ENCODE measurements around the gene NRXN3. TPM values are rescaled to one million over a fixed set of nuclear protein-coding genes. Genes with fewer than 3 reads are reported as not detected.

Gene NRXN3
- total RNA-seq, 2 donors from 2014 or later: 1.3 to 2.3 TPM

DNA sequence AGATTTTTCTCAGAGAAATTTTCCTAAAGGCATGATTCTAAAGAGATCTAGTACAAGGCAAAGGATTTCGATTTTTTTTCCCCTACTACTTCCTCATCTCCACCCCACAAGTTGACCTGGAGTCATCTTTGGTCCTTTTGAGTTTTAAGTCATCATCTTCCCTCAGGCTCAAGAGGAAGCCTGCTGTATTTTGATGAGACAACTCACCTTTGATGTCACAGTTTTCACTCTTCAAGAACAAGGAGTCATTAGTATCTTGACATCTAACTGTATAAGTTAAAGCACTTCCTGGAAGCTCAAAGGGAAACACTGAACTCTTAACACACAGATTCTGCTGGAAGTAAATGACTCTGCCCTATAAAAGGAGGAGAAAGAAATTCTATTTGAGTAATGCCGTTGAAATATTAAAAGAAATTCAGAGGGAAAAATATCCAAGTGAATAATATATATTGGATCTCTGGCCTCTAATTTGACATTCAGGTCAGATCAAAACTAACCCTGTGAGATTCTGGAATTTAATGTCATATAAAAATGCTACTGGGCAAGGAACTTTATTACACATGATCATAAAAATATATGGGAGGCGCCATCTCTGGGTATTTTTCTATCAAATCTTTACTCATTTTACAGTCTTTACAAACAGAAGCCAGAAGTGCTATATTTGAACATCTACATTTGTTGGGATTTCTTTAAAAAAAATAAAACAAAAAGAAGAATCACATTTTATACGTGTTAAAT, 435.0 kb downstream of the NRXN3 start:
- 63 to 72% methylated on average over 4 of the region's 4 CpGs for WGBS, 2 donors
- TF ChIP-seq POLR2A (IDR thresholded peaks at IDR 0.05): no peak
- no peak for TF ChIP-seq CTCF (IDR thresholded peaks at IDR 0.05)
- no peaks in the 10 kb centered on the region for H3K4me1 ChIP-seq
- ATAC-seq (no peak), DNase-seq (no peak)
- no peaks in the 10 kb centered on the region for H3K9me3 ChIP-seq
- H3K27me3 ChIP-seq: no peaks in the 10 kb centered on the region
- no peak overlapping the region for H3K27ac ChIP-seq
- no peaks in the 10 kb centered on the region for H3K36me3 ChIP-seq (replicated peaks in 1 of 2; ENCODE audit: insufficient read depth in 1 of 2, low read depth in 2 of 2)
- intact Hi-C loops (cut with DNase I): no loop called here
- no peak overlapping the region for H3K4me3 ChIP-seq

GRCh38 chr14:78605897-78606500, 435.8 kb downstream of the NRXN3 start:
- intact Hi-C loops (cut with DNase I): no loop called here
- Histone ChIP-seq H3K9me3 (no peaks in the 10 kb centered on the region), H3K4me1 (no peaks in the 10 kb centered on the region), H3K27ac (no peak overlapping the region), H3K4me3 (no peak overlapping the region), H3K36me3 (replicated peaks in 1 of 2; ENCODE audit: insufficient read depth in 1 of 2, low read depth in 2 of 2) (no peaks in the 10 kb centered on the region), H3K27me3 (no peaks in the 10 kb centered on the region)
- TF ChIP-seq POLR2A (IDR thresholded peaks at IDR 0.05): no peak
- TF ChIP-seq CTCF (IDR thresholded peaks at IDR 0.05): no peak
- 86% methylated on average over 1 of the region's 1 CpG for WGBS, 2 donors
- no peak for ATAC-seq
- DNase-seq: no peak

DNA sequence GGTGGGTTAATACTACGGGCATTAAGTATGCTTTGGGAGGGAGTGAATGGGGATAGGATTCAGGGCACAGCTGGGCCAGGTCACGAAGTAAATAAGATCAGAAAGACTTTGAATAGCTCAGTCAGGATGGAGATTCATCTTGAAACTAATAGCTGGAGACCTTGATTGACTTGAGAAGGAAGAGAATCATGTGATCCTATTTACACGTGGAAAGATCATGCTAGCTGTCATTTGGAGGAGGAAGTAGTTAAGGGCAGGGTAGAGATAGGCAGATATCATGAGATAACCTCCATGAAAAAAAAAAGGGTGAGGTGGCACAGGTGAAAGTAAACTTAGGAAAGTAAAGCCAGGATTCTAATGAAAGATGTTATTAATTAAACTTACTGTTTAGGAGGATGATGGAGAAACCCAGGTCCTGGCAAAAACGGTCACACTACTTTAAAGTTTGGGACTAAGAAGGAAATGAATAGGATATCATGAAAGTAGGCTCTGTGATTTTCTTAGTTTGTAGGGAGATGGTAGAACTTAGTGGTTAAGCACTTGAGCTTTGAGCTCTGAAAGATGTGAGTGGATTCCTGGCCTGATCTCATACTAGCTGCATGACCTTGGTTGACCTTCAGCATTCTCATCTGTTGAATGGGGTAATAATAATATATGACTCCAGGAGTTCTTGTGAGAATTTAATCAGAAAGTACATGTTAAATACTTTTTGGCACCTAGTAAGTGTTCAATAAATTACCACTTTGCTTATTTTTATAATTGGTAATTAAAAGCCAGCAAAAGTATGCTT, 439.0 kb downstream of the NRXN3 start:
- no peak for DNase-seq
- intact Hi-C loops (cut with DNase I): no loop called here
- no peak for ATAC-seq
- no peaks in the 10 kb centered on the region for H3K36me3 ChIP-seq (replicated peaks in 1 of 2; ENCODE audit: insufficient read depth in 1 of 2, low read depth in 2 of 2)
- WGBS, 2 donors: 44 to 48% methylated on average over 4 of the region's 4 CpGs
- TF ChIP-seq POLR2A (IDR thresholded peaks at IDR 0.05): no peak
- TF ChIP-seq CTCF (IDR thresholded peaks at IDR 0.05): no peak
- H3K4me3 ChIP-seq: no peak overlapping the region
- H3K27ac ChIP-seq: no peak overlapping the region
- no peaks in the 10 kb centered on the region for H3K27me3 ChIP-seq
- H3K9me3 ChIP-seq: no peaks in the 10 kb centered on the region
- no peaks in the 10 kb centered on the region for H3K4me1 ChIP-seq

DNA sequence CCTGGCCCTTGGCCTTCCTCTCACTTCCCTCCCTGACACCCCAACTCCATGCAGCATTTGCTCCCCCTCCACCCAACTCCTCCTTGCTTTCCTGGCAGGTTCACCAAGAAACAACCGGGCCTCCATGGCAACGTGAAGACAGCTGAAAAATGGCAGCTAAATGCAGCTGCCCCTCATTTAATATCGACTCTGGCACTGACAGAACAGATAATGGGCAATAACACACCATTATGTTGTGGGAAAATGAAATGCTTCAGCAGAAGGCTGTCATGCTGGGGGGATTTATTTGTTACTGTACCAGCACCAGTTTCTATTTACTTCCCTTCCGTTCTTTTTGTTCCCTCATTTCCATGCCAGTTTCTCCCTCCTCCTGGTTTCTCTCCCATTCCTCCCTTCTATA, 440.8 kb downstream of the NRXN3 start:
- H3K4me3 ChIP-seq: no peak overlapping the region
- H3K9me3 ChIP-seq: no peaks in the 10 kb centered on the region
- no peaks in the 10 kb centered on the region for H3K4me1 ChIP-seq
- no peaks in the 10 kb centered on the region for H3K27me3 ChIP-seq
- TF ChIP-seq CTCF (IDR thresholded peaks at IDR 0.05): no peak
- no peak for TF ChIP-seq POLR2A (IDR thresholded peaks at IDR 0.05)
- DNase-seq: no peak
- no peak for ATAC-seq
- H3K27ac ChIP-seq: no peak overlapping the region
- WGBS, 2 donors: 20 to 25% methylated on average over 4 of the region's 4 CpGs
- H3K36me3 ChIP-seq (replicated peaks in 1 of 2; ENCODE audit: insufficient read depth in 1 of 2, low read depth in 2 of 2): no peaks in the 10 kb centered on the region
- intact Hi-C loops (cut with DNase I): no loop called here

Data from body of pancreas (tissue), 4 donors.